Endodermal cell (in vitro differentiated cells): ENCODE results near the gene PRKCE. TPM values are rescaled to one million over a fixed set of nuclear protein-coding genes. Genes with fewer than 3 reads are reported as not detected.

Source experiments
- DNase-seq: peaks from one replicate; pipeline ENCODE4 v3.0.0-alpha.2; 2017
- H3K27ac ChIP-seq: 2 replicates; pipeline ENCODE4 v1.5.1; 2013; ENCODE audit warnings: mild to moderate bottlenecking, low read depth, low read length, moderate library complexity
- H3K27me3 ChIP-seq: 2 replicates; pipeline ENCODE4 v1.6.1; 2013; ENCODE audit warnings: mild to moderate bottlenecking, low read length, moderate library complexity; ENCODE audit not compliant: insufficient read depth, control insufficient read depth, poor library complexity, severe bottlenecking
- H3K36me3 ChIP-seq: 2 replicates; pipeline ENCODE4 v1.7.0; 2013; ENCODE audit warnings: mild to moderate bottlenecking, low read length, moderate library complexity; ENCODE audit not compliant: control insufficient read depth, insufficient read depth
- H3K4me1 ChIP-seq: one replicate; pipeline ENCODE4 v1.7.0; 2013; ENCODE audit warnings: low read length; ENCODE audit not compliant: control insufficient read depth, insufficient read depth
- H3K4me3 ChIP-seq: 2 replicates; pipeline ENCODE4 v1.5.1; 2013; ENCODE audit warnings: mild to moderate bottlenecking, low read length, moderate library complexity
- H3K9ac ChIP-seq: 2 replicates; pipeline ENCODE4 v1.6.1; 2013; ENCODE audit warnings: mild to moderate bottlenecking, low read length, moderate library complexity; ENCODE audit not compliant: poor library complexity, severe bottlenecking; ENCODE audit errors: extremely low read depth
- H3K9me3 ChIP-seq: 2 replicates; pipeline ENCODE4 v1.6.1; 2013; ENCODE audit warnings: mild to moderate bottlenecking, low read length, moderate library complexity; ENCODE audit not compliant: control insufficient read depth
- H3K27ac Mint-ChIP-seq: 2 replicates; pipeline ENCODE4 v1.8.0; 2020; ENCODE audit warnings: mixed read lengths
- H3K27me3 Mint-ChIP-seq: 2 replicates; pipeline ENCODE4 v1.8.0; 2021; ENCODE audit warnings: mild to moderate bottlenecking, mixed read lengths; ENCODE audit not compliant: insufficient read depth
- H3K36me3 Mint-ChIP-seq: 2 replicates; pipeline ENCODE4 v1.8.0; 2020; ENCODE audit warnings: low read depth, mixed read lengths
- H3K4me1 Mint-ChIP-seq: 2 replicates; pipeline ENCODE4 v1.8.0; 2020; ENCODE audit warnings: mixed read lengths
- H3K4me3 Mint-ChIP-seq: 2 replicates; pipeline ENCODE4 v1.8.0; 2020; ENCODE audit warnings: mild to moderate bottlenecking, moderate library complexity, mixed read lengths
- H3K9me3 Mint-ChIP-seq: 2 replicates; pipeline ENCODE4 v1.8.0; 2020; ENCODE audit warnings: mild to moderate bottlenecking, mixed read lengths
- WGBS, 2 experiments: methylation state at CpG; one replicate each; pipeline versions ENCODE4 v1.1.5 to v1.1.7; 2013; ENCODE audit warnings: missing lambda C conversion rate in 2 of 2, mixed read lengths in 1 of 2; ENCODE audit not compliant: insufficient coverage in 1 of 2, insufficient read length in 1 of 2; 5-methylcytosine and 5-hydroxymethylcytosine counted together
- total RNA-seq, 2 donors: library from RNA; stranded (reverse); fragmentation: NEBNext Ultra II Directional in 1 of 2; extraction: Animal tissue kit (Norgen Biotek cat#: 25700) in 1 of 2; gene quantifications; 2 replicates in 1 of 2; 3 replicates in 1 of 2; pipeline ENCODE4 v1.2.1, GENCODE V29; 2021
- TF ChIP-seq, protein P1 (sequence below): fragments of 200-600 bp; sonication (generic); conservative IDR thresholded peaks from 2 replicates; pipeline ENCODE4 v1.5.0; 2021; ENCODE audit warnings: antibody characterized with exemption, mild to moderate bottlenecking

The PRKCE gene
- total RNA-seq, 2 donors from 2014 or later = 1.4 to 1.7 TPM

DNA sequence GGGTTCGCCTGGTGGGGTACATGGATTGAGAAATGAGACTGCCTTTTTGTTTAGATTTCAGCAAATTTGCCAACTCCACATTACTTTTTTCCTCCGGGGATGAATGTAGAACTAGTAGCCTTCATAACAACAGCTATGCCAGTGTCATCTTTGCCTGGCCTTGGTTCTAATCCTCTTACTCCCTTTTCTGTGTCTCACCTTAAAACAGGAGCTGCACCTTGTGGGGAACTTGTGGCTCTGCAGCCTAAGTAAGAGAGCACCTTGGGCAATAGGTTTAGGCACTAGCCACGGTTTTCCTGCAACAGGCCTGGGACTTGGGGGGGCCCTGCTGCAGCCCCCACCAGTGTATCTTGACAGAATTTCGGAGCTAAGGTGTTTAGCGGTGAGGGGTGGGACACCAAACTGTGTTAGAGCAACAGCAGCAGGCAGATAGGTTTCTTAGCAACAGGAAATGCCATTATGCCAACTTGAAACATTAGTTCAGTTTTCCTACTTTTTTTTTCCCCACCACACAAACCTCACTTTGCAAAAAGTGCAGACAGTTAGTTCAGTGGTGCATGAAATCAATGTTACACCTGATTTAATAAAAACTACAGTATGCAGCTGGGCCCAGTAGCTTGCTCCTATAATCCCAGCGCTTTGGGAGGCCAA, 173.7 kb downstream of the PRKCE start:
- Mint-ChIP-seq H3K36me3 (no peaks in the 10 kb centered on the region), H3K27me3 (peaks cover 6% of the 10 kb centered on the region), H3K27ac (no peak overlapping the region), H3K4me3 (no peak overlapping the region), H3K9me3 (peaks cover 7% of the 10 kb centered on the region), H3K4me1 (peaks cover 12% of the 10 kb centered on the region)
- Histone ChIP-seq H3K9ac (no peak overlapping the region), H3K36me3 (no peaks in the 10 kb centered on the region), H3K4me3 (no peak overlapping the region), H3K9me3 (peaks cover 2% of the 10 kb centered on the region), H3K27ac (no peak overlapping the region), H3K27me3 (peaks cover 14% of the 10 kb centered on the region), H3K4me1 (no peaks in the 10 kb centered on the region)
- DNase-seq = no peak
- TF ChIP-seq, protein P1, sequence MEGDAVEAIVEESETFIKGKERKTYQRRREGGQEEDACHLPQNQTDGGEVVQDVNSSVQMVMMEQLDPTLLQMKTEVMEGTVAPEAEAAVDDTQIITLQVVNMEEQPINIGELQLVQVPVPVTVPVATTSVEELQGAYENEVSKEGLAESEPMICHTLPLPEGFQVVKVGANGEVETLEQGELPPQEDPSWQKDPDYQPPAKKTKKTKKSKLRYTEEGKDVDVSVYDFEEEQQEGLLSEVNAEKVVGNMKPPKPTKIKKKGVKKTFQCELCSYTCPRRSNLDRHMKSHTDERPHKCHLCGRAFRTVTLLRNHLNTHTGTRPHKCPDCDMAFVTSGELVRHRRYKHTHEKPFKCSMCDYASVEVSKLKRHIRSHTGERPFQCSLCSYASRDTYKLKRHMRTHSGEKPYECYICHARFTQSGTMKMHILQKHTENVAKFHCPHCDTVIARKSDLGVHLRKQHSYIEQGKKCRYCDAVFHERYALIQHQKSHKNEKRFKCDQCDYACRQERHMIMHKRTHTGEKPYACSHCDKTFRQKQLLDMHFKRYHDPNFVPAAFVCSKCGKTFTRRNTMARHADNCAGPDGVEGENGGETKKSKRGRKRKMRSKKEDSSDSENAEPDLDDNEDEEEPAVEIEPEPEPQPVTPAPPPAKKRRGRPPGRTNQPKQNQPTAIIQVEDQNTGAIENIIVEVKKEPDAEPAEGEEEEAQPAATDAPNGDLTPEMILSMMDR = peak; percentile 72
- 89 to 97% methylated on average over 6 of the region's 6 CpGs for WGBS, 2 experiments

DNA sequence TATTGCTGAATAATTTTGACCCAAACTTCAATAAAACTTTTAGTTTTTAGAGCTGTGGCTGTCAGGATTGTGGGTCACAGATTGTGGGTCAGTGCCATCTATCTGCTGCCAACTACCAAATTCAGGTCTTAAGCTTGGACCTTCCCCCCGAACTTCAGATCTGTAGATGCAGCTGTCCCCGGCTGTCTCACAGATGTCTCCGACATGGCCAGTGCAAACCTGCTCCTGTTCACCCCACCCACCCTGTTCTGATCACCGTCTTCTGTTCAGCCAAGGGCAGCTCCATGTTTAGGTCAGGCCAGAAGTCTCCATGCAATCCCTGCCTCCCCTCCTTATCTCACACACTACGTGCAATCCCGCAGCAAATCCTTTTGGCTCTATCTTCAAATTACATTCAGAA, 175.0 kb downstream of the PRKCE start:
- WGBS, 2 experiments = 94 to 100% methylated on average over 3 to 6 of the region's 6 CpGs
- peaks cover 12% of the 10 kb centered on the region for H3K9me3 ChIP-seq
- no peak overlapping the region for H3K27ac Mint-ChIP-seq

DNA sequence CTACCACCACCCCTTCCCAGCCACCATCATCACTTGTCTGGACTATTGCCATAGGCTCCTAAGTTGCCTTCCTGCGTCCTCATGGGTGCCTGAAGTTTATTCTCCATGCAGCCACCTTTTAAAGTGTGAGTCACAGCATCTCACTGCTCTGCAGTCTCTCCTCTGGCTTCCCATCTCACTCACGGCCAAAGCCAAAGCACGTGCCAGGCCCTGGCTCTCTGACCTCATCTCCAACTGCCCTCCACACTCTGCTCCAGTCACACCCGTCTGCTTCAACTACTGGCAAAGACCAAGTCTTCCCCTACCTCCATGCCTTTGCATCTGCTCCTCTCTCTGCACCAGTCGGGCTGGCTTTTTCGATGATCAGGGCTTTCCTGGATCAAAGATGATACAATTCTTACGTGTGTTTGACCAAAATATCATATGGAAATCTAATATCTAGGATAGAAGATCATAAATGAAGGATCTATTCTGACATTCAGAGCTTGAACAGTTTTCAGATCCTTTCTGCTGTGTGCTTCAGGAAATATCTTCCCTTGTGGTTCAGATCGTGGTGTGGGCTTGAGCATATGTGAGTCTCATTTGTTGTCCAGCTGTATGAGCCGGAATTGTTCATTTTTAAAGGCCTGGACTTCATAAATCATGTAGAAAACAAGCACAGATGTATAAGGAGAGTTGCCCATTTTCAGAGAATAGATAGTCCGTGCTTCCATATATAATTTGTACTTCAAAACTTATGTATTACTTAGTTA, 175.6 kb downstream of the PRKCE start:
- TF ChIP-seq, protein P1 = no peak
- Mint-ChIP-seq H3K9me3 (peaks cover 19% of the 10 kb centered on the region), H3K27me3 (peaks cover 9% of the 10 kb centered on the region), H3K4me1 (peaks cover 12% of the 10 kb centered on the region), H3K27ac (no peak overlapping the region), H3K36me3 (no peaks in the 10 kb centered on the region), H3K4me3 (no peak overlapping the region)
- 89 to 91% methylated on average over 7 to 10 of the region's 10 CpGs for WGBS, 2 experiments
- Histone ChIP-seq H3K4me3 (no peak overlapping the region), H3K9ac (no peak overlapping the region), H3K27ac (no peak overlapping the region), H3K27me3 (peaks cover 10% of the 10 kb centered on the region), H3K36me3 (no peaks in the 10 kb centered on the region), H3K9me3 (peaks cover 12% of the 10 kb centered on the region), H3K4me1 (no peaks in the 10 kb centered on the region)
- DNase-seq = no peak

More for the DNA sequence above, 175.0 kb downstream of the PRKCE start:
- Mint-ChIP-seq H3K27me3 (peaks cover 9% of the 10 kb centered on the region), H3K9me3 (peaks cover 19% of the 10 kb centered on the region), H3K4me1 (peaks cover 12% of the 10 kb centered on the region), H3K36me3 (no peaks in the 10 kb centered on the region), H3K4me3 (no peak overlapping the region)
- Histone ChIP-seq H3K27ac (no peak overlapping the region), H3K9ac (no peak overlapping the region), H3K36me3 (no peaks in the 10 kb centered on the region), H3K4me3 (no peak overlapping the region), H3K4me1 (no peaks in the 10 kb centered on the region), H3K27me3 (peaks cover 12% of the 10 kb centered on the region)
- TF ChIP-seq, protein P1 = no peak
- DNase-seq = no peak
